Keratinocyte (primary cell): Measurements from ENCODE around the gene PAQR4.

Experiments
- EZH2 ChIP-seq: IDR thresholded peaks from one replicate; pipeline ENCODE4 v1.6.1; 2012; ENCODE audit warnings: inconsistent platforms, mild to moderate bottlenecking, low read length, moderate library complexity
- TF ChIP-seq, protein P1 (sequence below), 3 experiments: IDR thresholded peaks in 1 of 3; conservative IDR thresholded peaks in 1 of 3; optimal IDR thresholded peaks in 1 of 3; 2 replicates in 2 of 3; 3 replicates in 1 of 3; pipeline versions ENCODE3 to v1.5.1; 2011; ENCODE audit warnings: low read length in 3 of 3, mild to moderate bottlenecking in 3 of 3, moderate library complexity in 2 of 3, control low read depth in 1 of 3, inconsistent platforms in 1 of 3; ENCODE audit not compliant: insufficient read depth in 2 of 3; ENCODE audit errors: extremely low read depth in 1 of 3

DNA sequence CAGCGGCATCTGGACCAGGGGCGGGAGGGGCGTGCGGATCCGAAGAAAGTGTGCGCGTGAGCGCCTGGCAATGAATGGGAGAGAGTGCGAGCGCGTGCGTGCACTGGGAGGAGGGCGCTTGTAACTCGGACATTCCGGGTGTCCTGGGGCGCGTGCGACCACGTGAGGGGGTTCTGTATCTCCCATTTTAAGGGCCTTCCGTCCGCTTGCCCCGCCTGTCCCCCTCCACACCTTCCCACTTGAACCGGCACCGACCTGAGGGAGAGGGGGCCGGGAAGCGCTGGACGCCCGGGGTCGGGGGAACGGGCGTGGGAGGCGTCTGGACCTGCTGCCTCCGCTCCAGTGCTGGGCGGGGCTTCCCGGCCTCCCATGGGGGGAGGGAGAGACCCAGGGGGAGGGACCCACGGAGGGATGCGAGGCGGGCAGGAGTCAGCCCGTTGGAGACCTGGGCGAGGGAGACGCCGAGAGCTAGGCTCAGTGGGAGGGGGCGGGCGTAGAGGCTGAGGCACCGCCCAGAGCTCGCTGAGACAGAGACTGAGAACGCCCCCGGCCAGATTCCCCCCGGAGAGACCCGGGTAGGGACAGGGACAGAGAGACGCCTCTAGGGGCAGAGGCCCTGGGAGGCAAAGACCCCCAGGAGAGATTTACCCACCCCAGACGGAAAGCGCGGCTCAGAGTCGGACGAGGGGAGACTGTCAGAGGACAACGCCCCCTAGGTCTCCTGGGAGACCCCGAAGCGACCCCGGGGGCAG is 5.2 kb upstream of the PAQR4 start, which contains the start of gene KREMEN2:
- TF ChIP-seq, protein P1, sequence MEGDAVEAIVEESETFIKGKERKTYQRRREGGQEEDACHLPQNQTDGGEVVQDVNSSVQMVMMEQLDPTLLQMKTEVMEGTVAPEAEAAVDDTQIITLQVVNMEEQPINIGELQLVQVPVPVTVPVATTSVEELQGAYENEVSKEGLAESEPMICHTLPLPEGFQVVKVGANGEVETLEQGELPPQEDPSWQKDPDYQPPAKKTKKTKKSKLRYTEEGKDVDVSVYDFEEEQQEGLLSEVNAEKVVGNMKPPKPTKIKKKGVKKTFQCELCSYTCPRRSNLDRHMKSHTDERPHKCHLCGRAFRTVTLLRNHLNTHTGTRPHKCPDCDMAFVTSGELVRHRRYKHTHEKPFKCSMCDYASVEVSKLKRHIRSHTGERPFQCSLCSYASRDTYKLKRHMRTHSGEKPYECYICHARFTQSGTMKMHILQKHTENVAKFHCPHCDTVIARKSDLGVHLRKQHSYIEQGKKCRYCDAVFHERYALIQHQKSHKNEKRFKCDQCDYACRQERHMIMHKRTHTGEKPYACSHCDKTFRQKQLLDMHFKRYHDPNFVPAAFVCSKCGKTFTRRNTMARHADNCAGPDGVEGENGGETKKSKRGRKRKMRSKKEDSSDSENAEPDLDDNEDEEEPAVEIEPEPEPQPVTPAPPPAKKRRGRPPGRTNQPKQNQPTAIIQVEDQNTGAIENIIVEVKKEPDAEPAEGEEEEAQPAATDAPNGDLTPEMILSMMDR (optimal IDR thresholded peaks at IDR 0.05 in 1 of 3, IDR thresholded peaks at IDR 0.05 in 1 of 3, conservative IDR thresholded peaks at IDR 0.05 in 1 of 3; ENCODE audit: extremely low read depth in 1 of 3, insufficient read depth in 2 of 3, low read length in 3 of 3), result no peak
- TF ChIP-seq EZH2, result no peak
